Epithelial cell of esophagus (primary cell): ENCODE results near the gene KLRC4.
"Not testable (repeated sequence)": the region's sequence is repeated elsewhere in the genome, so short reads cannot be mapped to it uniquely, and the experiment has no call there.

Source experiments
- DNase-seq: peaks from one replicate; pipeline ENCODE4 v3.0.0; 2010; ENCODE audit warnings: low read depth
- H3K4me3 ChIP-seq: 2 replicates; pipeline ENCODE4 v1.5.1; 2011; ENCODE audit warnings: mild to moderate bottlenecking, low read length, control low read depth
- CTCF ChIP-seq: IDR thresholded peaks from 2 replicates; pipeline ENCODE4 v1.5.1; 2011; ENCODE audit warnings: low read depth, mild to moderate bottlenecking, low read length, control low read depth, inconsistent platforms; ENCODE audit not compliant: insufficient read depth; ENCODE audit errors: missing control alignments

The KLRC4 gene, protein sequence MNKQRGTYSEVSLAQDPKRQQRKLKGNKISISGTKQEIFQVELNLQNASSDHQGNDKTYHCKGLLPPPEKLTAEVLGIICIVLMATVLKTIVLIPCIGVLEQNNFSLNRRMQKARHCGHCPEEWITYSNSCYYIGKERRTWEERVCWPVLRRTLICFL

DNA sequence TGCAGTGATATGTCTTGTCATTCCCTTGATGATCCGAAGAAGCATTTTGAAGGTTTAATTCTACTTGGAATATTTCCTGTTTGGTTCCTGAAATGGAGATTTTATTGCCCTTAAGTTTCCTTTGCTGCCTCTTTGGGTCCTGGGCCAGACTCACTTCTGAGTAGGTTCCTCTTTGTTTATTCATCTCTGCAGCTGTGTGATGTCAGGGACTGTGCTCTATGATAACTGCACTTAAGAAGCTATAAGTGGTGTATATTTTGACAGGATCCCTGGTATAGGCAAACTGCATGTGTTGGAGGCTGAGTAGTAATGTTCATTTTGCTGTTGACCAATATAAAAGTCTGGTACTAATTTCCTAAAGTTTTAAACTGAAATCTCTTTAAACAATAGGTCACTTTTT lies at the start of gene KLRC4:
Gene KLRC4 (minus strand): TSS at position 366 of the 400 bp plus-strand sequence. CDS start 182 bp downstream, at position 184.
- no peak for TF ChIP-seq CTCF
- H3K4me3 ChIP-seq = no peak within 1 kb of the TSS
- peak; percentile 35 for DNase-seq

GRCh38 chr12:10457760-10458159 lies 48.2 kb upstream of the KLRC4 start:
- TF ChIP-seq CTCF = no peak
- no peak for DNase-seq
- H3K4me3 ChIP-seq = no peak overlapping the region

DNA sequence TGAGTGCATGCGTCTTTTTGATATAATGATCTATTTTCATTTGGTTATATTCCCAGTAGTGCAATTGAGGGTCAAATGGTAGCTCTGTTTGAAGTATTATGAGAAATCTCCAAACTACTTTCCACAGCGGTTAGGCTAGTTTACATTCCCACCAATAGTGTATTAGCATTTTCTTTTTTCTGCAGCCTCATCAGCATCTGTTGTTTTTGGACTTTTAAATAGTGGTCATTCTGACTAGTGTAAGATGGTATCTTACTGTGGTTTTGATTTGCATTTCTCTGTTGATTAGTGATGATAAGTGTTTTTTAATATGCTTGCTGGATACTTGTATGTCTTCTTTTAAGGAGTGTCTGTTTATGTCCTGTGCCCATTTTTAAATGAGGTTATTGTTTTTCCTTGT lies 47.3 kb upstream of the KLRC4 start:
- no peak for DNase-seq
- no peak for TF ChIP-seq CTCF

DNA sequence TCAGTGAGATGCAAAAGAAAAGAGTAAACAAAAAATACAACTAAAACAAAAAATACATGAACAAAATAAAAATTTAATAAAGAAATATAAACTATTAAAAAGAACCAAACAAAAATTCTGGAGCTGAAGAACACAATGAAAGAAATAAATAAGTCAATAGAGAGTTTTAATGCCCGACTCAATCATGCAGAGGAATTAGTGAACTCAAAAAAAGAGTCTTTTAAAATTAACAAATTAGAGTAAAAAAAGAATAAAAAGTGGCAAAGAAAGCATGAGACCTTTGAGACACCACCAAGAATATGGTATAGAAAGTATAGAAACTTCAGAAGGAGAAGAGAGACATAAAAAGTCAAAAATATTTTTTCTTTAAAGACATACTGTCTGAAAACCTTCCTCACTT lies 46.2 kb upstream of the KLRC4 start:
- DNase-seq = no peak
- H3K4me3 ChIP-seq = no peak overlapping the region
- TF ChIP-seq CTCF = no peak

More for the DNA sequence above, 47.3 kb upstream of the KLRC4 start:
- no peak overlapping the region for H3K4me3 ChIP-seq

GRCh38 chr12:10454531-10454930 lies 45.0 kb upstream of the KLRC4 start:
- no peak overlapping the region for H3K4me3 ChIP-seq
- DNase-seq = peak; percentile 35
- TF ChIP-seq CTCF = no peak

- H3K4me3 ChIP-seq = no peak within 1 kb of the TSS
- TF ChIP-seq CTCF = no peak
- peak; percentile 90 for DNase-seq
Observed at GRCh38 chr12:10453156-10453555, 43.6 kb upstream of the KLRC4 start, which contains the start of gene KLRC1. Gene KLRC1, minus strand, starts transcription at chr12:10453377. Its CDS starts 2,221 bp downstream, at chr12:10451156.

DNA sequence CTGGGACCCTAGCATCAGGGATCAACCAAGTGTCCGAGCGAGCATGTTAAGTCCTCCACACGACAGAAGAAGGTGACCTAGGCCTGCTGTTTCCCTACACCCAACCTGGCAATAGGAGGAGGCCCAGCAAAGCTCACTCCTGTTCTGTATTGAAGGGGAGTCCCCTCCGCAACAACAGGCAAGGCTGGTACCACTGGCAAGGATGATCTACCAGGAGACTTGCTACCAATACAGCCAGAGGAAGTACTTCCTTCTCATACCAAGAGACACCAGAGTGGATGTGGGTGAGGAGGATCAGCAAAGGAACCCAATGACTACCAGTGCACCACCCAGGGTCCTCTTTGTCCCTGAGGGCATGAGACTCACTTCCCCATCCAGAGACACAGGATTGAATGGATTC lies 38.7 kb upstream of the KLRC4 start:
- TF ChIP-seq CTCF = no peak
- H3K4me3 ChIP-seq = no peak overlapping the region
- no peak for DNase-seq

GRCh38 chr12:10446052-10446451 lies 36.5 kb upstream of the KLRC4 start:
- DNase-seq, H3K4me3 ChIP-seq: not testable (repeated sequence)

GRCh38 chr12:10441144-10441543 lies 31.6 kb upstream of the KLRC4 start:
- not testable (repeated sequence) for DNase-seq, H3K4me3 ChIP-seq

GRCh38 chr12:10439608-10440274 lies 30.2 kb upstream of the KLRC4 start:
- DNase-seq = peak; percentile 17
- H3K4me3 ChIP-seq = not testable (repeated sequence)
